RCC 7860 (cell line): ENCODE data around the gene RFX5.
"Not testable (repeated sequence)": the region's sequence is repeated elsewhere in the genome, so short reads cannot be mapped to it uniquely, and the experiment has no call there.

Source experiments
- DNase-seq: peaks from one replicate; pipeline ENCODE4 v3.0.0-alpha.2; 2015; ENCODE audit warnings: low spot score
- FAIRE-seq: peaks from 2 replicates; lab custom pipeline; 2012; peaks lifted over from hg19 to GRCh38; lab: Jason Lieb, UNC

The RFX5 gene

DNA sequence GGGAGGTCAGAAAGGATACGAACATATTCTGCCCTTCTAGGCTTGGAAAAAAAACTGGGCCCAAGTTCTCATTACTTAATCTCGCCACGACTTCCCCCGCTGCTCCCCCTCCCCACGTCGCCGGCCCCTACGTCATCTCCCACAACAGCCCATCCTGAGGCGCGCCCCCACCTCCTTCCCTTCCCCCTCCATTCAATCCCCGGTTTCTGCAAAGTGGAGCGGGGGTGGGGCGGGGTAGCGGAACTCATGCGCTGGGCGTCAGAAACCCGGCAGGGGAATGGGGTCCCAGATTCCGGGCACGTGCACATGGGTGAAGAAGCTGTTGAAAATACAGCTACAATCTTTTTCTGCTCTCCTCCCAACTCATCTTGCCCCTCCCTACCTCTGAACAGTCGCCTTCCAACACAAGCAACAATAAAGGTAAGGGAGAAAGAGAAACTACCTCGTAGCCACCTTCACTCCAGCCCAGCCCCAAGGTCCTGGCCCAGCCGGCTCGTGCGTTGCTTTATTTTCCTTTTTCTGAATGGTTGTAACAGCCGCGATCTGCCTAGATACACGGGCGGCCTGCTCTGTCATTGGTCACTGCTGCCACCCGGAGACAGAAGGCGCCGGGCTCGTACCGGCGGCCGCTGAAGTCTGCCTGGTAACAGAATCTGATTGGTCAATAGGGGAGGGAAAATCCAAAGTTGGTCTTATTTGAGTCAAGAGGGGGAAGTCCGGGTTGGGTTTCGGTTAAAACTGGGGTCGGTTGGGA is at the start of gene RFX5:
RFX5 (minus strand) TSS at position 484 of the 754 bp plus-strand sequence. CDS start 932 bp downstream, outside the sequence.
- DNase-seq = peak; percentile 96
- FAIRE-seq = peak; percentile 95

DNA sequence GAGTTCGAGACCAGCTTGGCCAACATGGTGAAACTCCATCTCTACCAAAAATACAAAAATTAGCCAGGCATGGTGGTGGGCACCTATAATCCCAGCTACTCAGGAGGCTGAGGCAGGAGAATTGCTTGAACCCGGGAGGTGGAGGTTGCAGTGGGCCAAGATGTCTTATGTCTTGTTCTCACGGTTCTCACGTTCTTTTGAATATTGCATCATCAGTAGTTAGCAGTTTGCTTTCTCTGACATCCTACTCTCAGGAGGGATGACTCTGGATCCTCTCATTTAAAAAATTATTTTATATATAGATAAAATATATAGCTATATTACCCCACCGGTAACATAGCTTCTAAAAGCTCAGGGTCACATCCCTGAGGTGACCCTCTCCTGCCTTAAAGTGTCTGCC is 49.2 kb upstream of the RFX5 start:
- not testable (repeated sequence) for DNase-seq, FAIRE-seq

DNA sequence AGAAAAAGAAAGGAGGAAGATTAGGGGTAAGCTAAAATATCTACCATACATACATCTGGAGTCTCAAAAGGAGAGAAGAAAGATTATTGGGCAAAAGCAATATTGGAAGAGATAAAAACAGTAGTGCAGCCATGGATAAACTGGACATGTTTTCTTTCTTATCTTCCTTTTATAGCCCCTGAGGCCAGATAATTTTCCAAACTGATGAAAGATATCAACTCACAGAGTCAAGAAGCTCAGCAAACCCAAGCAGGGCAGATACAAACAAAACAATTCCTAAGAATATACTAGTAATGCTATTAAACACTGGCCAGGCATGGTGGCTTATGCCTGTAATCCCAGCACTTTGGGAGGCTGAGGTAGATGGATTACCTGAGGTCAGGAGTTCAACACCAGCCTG is 46.5 kb upstream of the RFX5 start:
- FAIRE-seq (no peak), DNase-seq (no peak)

DNA sequence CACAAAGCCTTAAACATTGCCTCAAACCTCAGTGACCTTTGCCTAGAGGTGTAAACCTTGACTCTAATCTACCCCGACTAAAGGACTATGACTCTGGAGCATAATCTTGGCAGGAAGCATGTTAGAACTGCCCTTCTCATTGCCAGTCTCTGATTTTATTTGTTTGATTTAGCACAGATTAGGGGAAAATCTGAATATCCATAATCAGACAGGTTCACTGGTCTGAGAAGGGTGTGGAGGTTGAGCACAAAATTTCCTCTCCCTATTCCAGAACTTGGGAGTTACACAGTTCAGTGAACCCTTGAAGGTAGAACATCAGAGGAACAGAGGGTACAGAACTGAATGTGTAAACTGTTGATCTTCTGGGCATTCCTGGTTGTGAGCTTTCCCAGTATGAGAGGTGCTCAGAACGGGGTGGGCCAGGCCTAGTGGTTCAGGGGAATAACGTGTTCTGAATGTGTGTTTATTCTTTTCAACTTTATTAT is 44.1 kb upstream of the RFX5 start:
- no peak for FAIRE-seq
- DNase-seq = no peak

DNA sequence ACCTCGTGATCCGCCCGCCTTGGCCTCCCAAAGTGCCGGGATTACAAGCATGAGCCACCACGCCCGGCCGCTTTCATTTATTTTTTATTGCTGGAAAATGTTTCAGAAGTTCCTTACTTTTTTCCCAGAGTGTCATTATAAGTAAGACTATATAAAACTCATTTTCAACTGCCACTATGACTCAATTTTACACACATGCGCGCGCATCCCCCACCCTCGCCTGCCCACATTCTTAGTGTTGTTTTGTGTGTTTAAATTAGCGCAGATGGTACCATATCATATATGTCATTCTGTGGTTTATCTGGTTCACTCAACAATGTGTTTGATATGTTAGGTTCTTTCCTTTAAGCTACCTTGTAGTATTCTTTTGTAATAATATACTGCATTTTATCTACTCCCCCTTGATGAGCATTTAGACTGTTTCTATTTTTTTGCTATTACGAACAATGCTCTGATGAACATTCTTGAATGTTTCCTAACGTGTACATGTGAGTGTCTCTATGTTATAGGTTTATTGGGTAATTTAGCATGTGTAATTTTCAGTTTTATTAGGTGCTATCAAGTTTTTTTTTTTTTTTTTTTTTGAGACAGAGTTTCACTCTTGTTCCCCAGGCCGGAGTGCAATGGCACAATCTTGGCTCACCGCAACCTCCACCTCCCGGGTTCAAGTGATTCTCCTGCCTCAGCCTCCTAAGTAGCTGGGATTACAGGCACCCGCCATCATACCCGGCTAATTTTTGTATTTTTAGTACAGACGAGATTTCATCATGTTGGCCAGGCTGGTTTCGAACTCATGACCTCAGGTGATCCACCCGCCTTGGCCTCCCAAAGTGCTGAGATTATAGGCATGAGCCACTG is 43.4 kb upstream of the RFX5 start:
- not testable (repeated sequence) for FAIRE-seq, DNase-seq

DNA sequence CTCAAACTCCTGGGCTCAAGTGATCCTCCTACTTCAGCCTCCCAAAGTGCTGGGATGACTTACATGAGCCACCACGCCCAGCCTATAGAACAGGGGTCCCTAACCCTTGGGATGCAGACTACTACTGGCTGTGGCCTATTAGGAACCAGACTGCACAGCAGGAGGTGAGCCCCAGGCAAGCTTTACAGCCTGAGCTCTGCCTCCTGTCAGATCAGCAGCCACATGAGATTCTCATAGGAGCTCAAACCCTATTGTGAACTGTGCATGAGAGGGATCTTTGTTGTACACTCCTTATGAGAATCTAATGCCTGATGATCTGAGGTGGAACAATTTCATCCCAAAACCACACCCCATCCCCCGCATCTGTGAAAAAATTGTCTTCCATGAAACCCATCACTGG is 39.0 kb upstream of the RFX5 start:
- FAIRE-seq = no peak

DNA sequence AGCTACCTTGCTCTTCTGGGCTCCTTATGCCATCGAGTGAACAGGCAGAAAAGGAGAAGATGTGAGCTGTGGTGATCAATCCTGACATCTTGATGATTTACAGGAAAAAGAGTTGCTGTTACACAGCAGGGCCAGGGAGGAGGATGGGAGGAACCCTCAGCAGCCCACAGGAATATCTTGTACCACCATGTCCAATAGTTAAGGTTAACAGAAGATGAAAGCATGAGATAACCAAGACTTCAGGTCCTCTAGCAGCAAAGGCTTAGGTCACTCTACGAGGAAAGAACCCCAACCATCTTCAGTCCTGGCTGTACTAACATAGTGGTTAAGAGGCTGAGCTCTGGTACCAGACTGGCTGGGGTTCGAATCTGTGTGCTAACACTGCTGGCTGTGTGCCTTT is 37.5 kb upstream of the RFX5 start:
- FAIRE-seq = no peak
- no peak for DNase-seq

More for the DNA sequence above, 39.0 kb upstream of the RFX5 start:
- no peak for DNase-seq

DNA sequence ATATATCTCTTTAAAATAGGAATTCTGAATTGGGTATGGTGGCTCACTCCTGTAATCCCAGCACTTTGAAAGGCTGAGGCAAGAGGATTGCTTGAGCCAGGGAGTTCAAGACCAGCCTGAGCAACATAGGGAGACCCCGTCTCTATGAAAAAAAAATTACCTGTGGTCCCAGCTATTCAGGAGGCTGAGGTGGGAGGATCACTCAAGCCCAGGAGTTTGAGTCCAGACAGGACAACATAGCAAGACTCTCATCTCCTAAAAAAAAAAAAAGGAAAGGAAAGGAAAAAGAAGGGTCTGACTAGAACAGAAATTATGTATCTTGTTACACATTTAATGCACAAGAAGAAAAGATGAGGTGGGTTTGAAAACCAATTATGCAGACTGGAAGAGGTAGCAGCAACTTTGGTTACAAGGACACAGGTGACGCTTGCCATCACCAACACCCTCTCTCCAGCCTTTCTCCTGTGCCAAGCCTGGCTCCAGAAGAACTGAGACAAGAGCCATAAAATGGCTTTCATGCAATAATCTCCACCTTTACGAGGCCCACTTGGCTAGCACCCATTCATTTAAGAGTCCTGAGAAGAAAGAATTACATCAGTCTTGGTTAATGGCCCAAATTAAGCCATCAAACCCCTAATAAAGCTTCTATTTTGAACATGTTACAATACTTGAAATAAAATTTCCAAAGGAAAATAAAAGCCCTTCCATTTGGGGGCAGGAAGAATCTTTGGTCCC is 30.3 kb upstream of the RFX5 start:
- DNase-seq (no peak), FAIRE-seq (no peak)

DNA sequence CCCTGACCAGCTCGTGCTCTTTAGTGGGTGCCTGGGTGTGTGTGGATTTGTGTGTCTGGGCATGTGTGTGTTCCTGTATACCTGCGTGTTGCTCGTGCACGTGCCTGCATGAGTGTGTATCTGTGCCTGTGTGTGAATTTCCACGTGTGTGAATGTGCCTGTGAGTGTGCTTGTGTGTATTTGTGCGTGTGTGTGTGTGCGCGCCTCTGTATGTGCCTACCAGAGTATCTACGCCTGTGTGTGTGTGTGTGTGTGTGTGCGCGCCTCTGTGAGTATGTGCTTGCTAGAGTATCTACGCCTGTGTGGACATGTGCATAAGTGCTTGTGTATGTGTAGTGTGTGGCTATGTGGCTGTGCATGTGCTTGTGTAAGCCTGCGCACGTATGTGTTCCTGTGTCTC is 26.1 kb upstream of the RFX5 start:
- no peak for FAIRE-seq
- no peak for DNase-seq

DNA sequence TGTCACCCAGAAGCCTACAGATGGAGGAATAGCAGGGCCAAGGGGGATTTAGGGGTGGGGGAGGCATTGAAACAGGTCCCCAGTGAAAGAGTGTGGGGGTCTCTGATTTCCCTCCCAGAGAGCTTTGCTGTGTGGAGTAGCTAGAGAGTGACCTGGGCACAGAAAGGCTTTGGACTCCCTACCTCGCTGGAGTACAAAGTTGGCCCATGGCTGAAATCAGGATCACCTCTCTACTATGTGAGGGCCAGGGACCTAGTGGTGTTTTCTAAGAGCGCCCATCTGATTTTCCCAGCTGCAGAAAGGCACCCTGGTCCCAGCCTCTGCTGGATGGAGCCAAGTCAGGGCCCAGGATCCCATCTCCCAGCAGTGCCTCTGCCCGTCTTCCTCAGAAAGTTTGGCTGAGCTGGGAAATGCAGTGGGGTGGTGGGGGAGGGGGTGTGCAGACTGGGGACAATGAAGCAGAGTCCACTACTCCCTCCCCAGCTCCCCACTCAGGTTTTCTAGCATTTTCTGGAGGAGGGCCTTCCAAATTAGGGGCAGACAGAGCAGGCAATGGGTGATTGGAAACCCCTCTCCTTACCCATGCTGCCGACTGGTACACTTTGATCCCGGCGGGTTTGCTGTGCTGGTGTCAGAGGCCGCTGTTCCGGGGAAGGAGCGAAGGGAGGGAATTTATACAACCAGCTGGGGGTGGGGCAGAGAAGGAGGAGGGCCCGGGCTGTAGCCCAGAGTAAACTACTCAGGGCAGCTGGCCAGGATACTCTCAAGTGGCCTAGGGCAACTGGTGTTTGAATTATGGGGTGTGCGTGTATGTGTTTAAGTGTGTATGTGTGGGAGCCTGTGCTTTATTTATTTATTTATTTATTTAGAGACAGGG is 25.2 kb upstream of the RFX5 start, which contains the start of gene SELENBP1:
SELENBP1 (minus strand) TSS at position 648 of the 877 bp plus-strand sequence; CDS start at position 584, 64 bp downstream.
- DNase-seq (no peak), FAIRE-seq (no peak)

DNA sequence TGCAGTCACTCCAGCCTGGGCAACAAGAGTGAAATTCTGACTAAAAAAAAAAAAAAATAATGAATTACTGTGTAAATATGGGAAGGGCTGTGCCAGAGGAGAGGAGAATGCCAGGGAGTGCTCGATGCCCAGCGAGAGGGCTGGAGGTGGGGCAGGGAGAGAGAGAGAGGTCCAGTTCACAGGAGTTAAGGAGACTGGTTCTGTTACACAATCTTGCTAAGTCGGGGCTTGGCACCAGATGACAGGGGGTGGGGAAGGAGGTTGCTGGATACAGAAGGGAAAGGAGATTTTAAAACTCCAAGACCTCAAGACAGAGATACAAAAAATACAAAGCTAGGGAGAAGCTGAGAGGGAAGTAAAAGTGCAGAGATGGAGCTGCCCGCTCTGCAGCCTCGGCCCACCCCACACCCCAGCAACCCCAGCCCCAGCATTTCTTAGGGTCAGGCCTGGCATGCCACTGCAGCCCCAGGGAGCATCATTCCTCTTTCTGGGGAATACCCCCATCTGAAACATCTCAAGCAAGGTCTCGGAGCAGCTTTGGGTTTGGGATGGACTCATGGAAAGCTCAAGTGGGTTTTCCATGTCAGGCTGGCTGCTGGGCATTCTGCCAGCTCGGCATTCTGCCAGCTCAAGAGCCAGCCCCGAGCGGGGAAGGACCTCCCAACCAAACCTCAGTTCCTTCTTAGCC is 24.5 kb upstream of the RFX5 start:
- DNase-seq = no peak
- no peak for FAIRE-seq

DNA sequence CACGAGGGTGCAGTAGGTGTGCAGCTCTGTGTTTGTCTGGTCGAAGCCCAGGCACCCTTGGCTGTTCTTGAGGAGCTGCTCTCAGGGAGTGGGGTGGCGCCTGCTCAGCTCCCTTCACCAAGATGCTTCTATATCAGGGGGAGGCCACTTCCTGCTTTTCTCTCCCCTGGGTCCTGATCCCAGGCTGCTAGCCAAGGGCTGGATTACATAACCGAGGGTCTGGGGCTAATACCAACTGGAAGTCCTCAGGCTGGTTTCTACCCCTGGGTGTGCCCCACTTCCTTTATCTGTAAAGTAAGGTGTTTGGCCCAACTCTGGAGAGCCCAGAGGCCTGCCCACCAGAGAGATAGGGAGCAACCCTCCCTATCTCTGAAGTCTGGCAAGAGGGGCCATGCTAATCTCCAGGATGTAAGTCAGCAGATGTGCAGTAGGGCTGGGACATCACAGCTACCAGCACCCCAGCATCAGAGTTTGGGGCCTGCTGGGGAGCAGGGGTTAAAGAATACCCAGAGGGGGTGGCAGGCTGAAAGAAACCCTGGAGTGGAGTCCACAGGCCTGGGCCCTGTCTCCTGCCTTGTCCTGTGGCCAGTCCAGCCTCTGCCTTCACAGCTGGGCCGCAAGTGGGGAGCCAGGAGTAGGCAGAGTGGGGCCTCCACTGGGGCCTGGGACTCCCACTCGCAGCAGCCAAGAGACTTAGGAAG is 23.3 kb upstream of the RFX5 start:
- DNase-seq = no peak
- no peak for FAIRE-seq

DNA sequence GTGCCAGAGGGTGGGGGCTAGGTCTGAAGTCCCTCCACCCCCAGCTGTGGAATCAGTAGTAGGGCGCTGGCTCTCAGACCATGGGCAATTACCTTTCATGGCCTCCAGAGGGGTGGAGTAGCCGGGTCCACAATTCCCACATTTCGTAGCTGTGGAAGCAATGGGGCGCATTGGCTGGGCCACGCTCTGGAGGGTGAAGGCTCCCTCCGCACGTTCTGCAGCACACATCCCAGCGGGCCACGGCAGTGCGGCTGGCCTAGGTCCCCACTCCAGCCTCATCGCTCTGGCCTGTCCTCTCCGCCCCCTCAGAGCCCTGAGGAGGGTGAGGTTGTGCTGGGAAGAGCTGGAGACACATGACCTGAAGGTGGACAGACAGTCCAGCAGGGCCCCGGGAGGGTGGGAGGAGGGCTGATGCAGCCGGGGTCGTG is 22.6 kb upstream of the RFX5 start:
- FAIRE-seq (no peak), DNase-seq (no peak)

DNA sequence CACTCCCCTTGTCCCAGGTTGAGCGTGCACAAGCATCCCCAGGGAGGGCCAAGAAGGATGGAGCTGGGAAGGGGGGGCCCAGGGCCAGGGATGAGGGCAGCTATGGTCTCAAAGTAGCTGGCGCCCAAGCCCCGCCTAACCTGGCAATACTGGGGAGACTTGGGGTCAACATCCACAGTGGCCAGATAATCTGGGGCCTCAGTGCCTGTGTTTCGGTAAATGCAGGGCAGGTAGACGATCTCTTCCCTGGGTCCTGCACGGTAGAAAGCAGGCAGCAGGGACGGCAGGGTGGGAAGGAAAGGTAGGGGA is 22.2 kb upstream of the RFX5 start:
- DNase-seq (no peak), FAIRE-seq (no peak)

DNA sequence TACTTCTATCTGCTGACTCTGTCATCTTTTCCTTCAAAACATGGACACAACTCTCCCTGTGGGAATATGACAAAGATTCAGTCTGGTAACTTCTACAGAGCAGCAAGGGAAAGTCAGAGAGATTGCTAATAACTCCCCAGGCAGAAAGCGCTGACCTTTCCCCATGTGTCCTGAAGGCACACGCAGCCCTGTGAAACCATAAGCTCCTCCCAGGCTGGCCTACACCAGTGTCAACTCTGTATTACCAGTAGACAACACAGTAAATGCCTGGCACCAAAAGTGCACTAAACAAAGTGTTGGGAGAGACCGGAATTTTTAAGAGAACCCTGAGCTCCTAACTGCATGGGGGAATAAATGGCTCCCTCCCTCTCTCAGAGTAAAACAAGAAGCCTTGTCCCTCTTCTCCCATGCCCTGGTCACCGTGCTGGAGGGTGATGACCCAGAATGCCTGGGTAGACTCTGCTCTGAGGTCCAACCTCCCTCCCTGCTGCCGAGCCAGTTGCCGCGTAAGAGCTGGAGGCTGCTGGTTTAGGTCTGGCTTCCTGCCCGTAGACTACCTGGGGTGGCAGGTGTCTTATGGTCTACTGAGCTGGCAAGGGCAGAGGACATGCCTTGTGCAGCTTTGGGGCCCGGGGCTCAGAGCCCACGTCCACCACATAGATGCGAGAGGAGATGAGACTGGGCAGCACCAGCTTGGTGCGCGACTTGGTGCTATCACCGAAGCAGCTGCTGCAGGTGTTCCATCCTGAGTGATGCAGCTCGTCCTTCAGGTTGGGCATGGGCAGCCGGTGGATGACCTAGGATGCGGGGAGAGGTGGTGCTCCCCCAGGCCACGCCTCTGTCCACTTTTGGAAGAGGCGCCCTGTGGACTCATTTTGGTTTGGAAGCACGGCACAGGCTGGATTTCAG is 21.6 kb upstream of the RFX5 start:
- DNase-seq = no peak
- FAIRE-seq = no peak

DNA sequence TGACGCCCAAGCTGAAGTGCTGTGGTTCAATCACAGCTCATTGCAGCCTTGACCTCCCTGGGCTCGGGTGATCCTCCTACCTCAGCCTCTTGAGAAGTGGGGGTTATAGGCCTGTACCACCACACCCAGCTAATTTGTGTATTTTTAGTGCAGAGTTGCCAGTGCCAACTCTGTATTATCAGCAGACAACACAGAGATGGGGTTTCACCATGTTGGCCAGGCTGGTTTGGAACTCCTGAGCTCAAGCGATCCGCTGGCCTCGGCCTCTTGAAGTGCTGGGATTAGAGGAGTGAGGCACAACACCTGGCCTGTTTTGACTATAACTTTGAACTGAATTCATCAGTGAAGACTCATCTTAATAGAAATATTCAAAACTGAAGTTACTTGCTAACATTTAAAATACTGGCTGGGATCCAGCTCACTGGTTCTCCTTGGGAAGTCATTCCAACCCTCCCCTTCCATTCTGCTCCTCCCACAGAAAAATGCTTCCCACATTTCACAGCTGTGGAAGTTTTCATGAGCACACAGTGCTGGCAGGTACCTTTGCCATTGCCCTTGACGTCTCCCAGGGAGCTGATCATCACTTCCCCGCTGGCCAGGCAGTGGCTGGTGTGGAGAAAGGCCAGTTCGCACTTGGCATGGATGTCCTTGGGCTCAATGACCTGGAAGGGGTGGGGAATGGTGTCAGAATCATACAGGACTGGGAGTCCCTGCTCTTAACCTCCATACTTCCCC is 20.8 kb upstream of the RFX5 start:
- no peak for FAIRE-seq
- DNase-seq = no peak

DNA sequence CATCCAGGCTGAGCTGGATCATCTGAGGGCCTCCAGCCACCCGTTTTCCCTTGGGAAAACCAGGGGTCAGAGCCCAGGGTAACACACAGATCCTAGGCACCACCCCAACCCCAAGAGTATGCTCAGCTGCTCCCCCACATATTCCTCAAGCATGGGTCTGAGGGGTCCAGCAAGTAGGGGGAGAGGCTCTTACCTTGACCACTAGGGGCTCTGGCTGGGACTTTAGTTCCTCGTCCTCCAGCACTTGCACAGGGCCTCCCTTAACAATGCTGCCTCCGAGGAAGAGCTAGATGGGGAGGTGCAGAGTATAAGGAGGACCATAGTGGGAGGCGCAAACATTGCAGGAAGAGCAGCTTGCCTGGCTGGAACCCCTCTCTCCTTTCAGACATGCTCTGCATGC is 17.9 kb upstream of the RFX5 start:
- FAIRE-seq = no peak
- DNase-seq = no peak
